ENCODE data around the gene RASGRF1. TPM values are rescaled to one million over a fixed set of nuclear protein-coding genes. Genes with fewer than 3 reads are reported as not detected.

The RASGRF1 gene
- total RNA-seq, 2 experiments from 2014 or later, result not detected

DNA sequence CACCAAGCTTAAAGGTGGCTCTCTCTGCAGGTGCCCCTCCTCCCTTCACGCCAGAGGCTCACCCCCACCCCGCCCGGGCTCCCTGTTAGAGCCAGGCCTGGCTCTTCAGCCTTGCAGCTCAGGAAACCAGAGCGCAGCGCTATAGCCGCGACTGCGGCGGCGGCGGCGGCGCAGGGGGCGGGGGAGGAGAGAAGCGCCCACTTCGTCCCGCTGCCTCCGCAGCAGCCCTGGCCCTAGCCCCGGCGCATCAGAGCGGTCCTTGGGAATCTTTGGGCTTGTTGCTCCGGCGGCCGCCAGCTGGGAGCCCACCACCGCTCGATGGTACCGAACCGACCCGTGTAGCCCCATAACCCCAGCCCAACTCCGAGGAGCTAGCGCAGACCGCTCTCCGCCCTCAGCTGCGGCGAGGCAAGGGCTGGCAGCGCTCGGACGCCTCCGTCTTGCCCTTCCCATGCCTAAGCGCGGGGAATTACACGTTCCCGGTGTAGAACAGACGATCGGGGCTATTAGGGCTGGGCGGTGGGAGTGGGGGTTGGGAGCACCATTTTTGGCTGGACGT is 1.2 kb downstream of the RASGRF1 start:
- Mint-ChIP-seq H3K27me3 (peaks cover 51% of the 10 kb centered on the region), H3K9me3 (peaks cover 2% of the 10 kb centered on the region), H3K4me3 (no peak overlapping the region), H3K27ac (no peak overlapping the region), H3K36me3 (no peaks in the 10 kb centered on the region), H3K4me1 (peaks cover 6% of the 10 kb centered on the region)
- POLR2A ChIA-PET, result no interaction called here
- ATAC-seq (ENCODE audit: low read depth) (no peak), DNase-seq (no peak)

DNA sequence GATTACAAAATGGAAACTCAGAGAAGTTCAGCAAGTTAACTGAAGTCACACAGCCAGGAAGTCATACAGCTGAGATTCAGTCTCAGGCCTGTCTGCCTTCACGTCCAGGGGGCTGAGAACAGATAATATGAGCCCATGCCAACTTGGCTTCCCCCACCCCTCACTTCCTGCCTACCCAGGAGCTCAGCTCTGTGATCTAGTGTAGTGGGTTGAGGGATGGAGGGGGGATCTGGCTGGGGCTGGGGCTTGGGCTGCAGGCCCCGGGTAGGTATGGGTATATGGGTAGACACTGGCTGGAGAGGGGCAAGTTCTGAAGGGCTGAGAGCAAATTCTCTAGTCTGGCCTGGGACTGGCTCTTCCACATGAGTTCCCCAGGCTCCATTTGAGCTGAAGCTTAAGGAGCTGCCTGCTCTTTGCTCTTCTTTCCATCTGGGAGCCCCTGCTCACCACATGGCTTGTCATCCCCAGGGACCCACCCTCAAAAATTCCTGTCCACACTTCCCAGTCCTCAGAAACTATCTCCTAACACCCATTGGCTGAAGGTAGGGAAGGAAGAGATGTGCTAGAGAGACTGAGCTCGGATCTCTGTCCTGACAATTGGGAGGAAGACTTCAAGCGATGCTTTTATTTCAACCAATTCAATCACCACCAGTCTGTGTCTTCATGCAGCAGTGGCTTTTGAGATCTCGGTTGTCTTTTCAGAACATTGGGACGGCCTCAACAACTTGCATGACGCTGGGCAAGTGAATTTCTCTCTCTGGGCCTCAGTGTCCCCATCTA is 2.0 kb downstream of the RASGRF1 start:
- ATAC-seq (ENCODE audit: low read depth) (no peak), DNase-seq (no peak)
- Mint-ChIP-seq H3K36me3 (no peaks in the 10 kb centered on the region), H3K27ac (no peak overlapping the region), H3K4me1 (peaks cover 6% of the 10 kb centered on the region), H3K9me3 (peaks cover 2% of the 10 kb centered on the region), H3K4me3 (no peak overlapping the region), H3K27me3 (peaks cover 47% of the 10 kb centered on the region)
- POLR2A ChIA-PET, result no interaction called here

DNA sequence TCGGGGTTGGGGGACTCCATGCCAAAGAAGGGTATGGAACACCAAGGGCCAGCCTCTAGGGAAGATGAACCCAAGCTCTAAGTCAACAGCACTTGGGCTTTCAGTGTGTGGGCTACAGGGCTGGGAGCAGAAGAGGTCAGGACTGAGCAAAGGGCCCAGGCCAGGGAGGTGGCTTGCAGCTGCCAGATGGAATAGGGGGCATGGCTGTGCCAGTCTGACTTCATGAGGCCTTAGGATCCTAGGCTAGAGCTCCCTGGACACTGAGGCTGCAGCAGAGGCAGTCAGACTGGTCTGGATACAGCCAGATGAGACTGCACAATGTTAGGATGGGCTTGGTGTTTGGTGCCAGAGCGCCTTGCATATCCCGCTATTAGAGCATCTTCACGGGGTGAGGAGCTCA is 3.8 kb downstream of the RASGRF1 start:
- H3K27me3 Mint-ChIP-seq, result peaks cover 37% of the 10 kb centered on the region

DNA sequence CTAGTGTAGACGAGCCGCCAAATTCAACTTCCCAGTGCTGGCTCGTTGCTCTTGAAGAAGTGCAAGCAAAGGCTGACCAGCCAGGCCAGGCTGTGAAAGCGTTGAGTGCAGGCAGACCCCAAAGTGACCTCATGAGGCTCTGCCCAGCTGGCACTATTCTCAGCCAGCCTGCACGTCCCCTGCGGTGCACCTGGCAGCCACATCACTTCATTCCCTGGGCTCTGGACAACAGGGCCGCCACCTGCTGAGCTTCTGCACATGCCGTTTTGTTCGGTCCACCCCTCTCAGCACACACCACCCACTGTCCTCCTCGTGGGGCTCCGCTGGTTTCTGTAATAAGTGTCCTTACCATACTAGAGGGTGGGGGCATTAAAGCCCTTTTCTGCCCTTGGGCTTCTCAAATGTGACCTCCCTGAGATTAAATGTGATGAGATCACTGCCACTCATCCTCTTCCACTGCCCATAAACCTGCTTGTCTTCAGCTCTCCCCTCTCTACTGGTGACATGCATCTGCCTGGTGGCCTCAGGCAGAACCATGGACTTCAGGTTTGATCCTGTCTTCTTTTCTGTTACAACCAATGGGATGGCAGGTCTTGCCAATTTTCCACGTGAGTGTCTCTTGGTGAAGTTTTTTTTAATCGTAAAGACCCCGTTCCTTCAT is 6.1 kb downstream of the RASGRF1 start:
- Mint-ChIP-seq H3K4me1 (no peaks in the 10 kb centered on the region), H3K36me3 (no peaks in the 10 kb centered on the region), H3K27ac (no peak overlapping the region), H3K4me3 (no peak overlapping the region), H3K27me3 (peaks cover 25% of the 10 kb centered on the region), H3K9me3 (no peaks in the 10 kb centered on the region)
- DNase-seq, result no peak
- no peak for ATAC-seq (ENCODE audit: low read depth)
- POLR2A ChIA-PET, result no interaction called here

More for the DNA sequence above, 3.8 kb downstream of the RASGRF1 start:
- H3K4me1 Mint-ChIP-seq, result peaks cover 2% of the 10 kb centered on the region
- ATAC-seq (ENCODE audit: low read depth), result no peak
- H3K36me3 Mint-ChIP-seq, result no peaks in the 10 kb centered on the region
- no peak overlapping the region for H3K27ac Mint-ChIP-seq
- no peak for DNase-seq
- H3K4me3 Mint-ChIP-seq, result no peak overlapping the region
- POLR2A ChIA-PET, result no interaction called here
- H3K9me3 Mint-ChIP-seq, result no peaks in the 10 kb centered on the region

DNA sequence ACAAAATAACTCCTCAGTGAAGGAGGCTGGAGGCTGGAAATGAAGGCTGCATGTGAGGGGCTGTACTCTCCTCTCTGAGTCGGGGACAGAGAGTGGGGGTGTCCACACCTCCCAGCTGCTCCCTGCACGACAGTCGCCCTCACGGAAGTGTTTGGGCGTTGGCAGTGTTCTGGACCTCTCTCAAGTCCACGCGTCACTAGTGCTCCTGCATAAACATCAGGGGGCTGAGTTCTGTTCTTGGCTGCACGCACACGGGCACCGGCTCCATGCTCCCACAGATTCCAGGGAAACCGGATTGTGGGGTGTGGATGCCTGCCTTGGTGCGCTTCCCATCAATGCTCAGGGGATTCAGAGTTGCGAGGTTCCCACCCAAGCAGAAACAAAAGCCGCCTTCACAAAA is 7.4 kb downstream of the RASGRF1 start:
- Mint-ChIP-seq H3K27ac (no peak overlapping the region), H3K9me3 (peaks cover 1% of the 10 kb centered on the region), H3K4me1 (peaks cover 2% of the 10 kb centered on the region), H3K4me3 (no peak overlapping the region), H3K36me3 (no peaks in the 10 kb centered on the region), H3K27me3 (peaks cover 14% of the 10 kb centered on the region)
- POLR2A ChIA-PET, result no interaction called here
- ATAC-seq (ENCODE audit: low read depth) (no peak), DNase-seq (no peak)

DNA sequence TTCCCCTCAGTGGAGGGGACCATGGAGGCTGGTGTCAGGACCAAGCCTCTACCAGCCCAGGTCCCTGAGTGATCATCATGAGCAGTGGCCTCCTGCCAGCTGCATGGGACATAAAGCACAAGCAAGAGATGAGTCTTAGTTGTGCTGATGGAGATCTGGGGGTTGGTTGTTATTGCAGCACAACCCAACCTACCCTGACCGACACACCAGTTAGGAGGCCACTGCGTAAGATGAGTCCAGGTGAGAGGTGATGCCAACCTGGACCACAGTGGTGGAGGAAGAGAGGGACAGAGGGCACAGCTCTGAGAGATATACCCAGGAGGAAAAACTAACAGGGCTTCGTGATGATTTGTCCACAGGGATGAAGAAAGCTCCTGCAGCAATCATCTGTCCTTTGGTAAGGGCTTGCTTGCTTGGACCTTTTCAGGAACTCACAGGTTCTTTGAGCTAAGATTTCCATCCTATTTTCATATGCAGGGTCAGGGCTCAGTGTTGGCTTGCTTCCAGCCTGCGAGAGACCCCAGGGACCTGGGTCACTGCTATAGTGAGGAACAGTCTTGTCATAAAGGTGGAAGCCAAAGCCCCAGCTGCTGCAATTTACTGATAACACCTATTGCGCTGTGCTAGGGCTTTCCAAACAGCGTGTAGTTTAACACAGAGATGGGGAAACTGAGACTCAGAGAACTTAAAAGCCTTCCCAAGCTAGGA is 8.1 kb downstream of the RASGRF1 start:
- Mint-ChIP-seq H3K9me3 (peaks cover 1% of the 10 kb centered on the region), H3K27me3 (peaks cover 10% of the 10 kb centered on the region), H3K4me3 (no peak overlapping the region), H3K36me3 (no peaks in the 10 kb centered on the region), H3K4me1 (peaks cover 2% of the 10 kb centered on the region), H3K27ac (no peak overlapping the region)
- ATAC-seq (ENCODE audit: low read depth) (no peak), DNase-seq (no peak)
- POLR2A ChIA-PET, result no interaction called here

DNA sequence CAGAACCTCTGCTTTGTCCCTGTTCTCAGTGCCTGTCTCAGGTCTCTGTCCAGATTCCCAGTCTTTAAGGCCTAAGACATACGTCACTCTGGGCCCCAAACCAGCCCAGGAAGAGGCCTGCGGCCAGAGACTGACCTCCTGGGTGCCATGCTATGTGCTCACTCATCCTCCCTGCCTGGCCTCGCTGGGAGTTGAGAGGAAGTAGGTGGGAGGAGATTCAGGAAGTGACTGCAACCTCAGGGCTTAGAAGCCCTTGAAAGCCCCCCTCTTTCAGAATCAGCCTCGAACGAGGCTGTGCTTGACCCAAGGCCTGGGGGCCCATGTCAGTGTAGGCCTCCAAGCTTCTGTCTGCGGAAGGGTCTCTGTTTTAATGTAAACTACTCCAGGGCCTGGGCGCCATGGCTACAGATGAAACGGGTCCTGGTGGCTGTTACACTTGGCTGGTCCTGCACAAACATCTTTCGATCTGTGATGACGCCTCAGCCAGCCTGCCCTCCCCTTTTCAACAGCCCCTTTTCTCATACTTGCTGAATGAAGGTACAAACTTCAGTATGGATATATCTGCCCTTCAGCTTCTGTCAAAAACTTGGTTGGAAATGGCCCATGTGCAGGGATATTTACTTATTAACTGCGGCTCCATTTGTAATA is 11.7 kb downstream of the RASGRF1 start:
- Mint-ChIP-seq H3K36me3 (no peaks in the 10 kb centered on the region), H3K4me3 (no peak overlapping the region), H3K27me3 (peaks cover 6% of the 10 kb centered on the region), H3K4me1 (peaks cover 2% of the 10 kb centered on the region), H3K27ac (no peak overlapping the region), H3K9me3 (peaks cover 1% of the 10 kb centered on the region)
- ATAC-seq (ENCODE audit: low read depth), result no peak
- POLR2A ChIA-PET, result no interaction called here
- no peak for DNase-seq

DNA sequence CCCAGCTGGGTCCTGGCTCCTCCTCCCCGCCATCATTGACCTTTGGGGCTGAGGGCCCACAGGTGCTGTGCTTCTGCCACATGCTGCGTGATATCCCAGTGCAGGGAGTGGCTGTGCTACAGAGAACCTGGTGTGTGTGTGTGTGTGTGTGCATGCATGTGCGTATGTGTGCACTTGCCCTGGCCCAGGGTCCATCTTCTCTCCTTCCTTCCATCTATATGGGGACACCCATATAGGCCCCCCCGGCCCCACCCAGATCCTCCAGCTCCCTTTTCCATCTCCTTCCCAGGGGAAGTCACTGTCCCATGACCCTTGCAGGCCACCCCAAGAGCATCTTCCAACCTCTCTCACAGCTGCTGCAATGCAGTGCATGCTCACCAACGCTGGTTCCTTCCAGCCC is 12.6 kb downstream of the RASGRF1 start:
- POLR2A ChIA-PET, result no interaction called here
- Mint-ChIP-seq H3K4me1 (peaks cover 2% of the 10 kb centered on the region), H3K4me3 (no peak overlapping the region), H3K27ac (no peak overlapping the region), H3K36me3 (no peaks in the 10 kb centered on the region), H3K9me3 (peaks cover 1% of the 10 kb centered on the region), H3K27me3 (peaks cover 6% of the 10 kb centered on the region)
- no peak for DNase-seq
- no peak for ATAC-seq (ENCODE audit: low read depth)

DNA sequence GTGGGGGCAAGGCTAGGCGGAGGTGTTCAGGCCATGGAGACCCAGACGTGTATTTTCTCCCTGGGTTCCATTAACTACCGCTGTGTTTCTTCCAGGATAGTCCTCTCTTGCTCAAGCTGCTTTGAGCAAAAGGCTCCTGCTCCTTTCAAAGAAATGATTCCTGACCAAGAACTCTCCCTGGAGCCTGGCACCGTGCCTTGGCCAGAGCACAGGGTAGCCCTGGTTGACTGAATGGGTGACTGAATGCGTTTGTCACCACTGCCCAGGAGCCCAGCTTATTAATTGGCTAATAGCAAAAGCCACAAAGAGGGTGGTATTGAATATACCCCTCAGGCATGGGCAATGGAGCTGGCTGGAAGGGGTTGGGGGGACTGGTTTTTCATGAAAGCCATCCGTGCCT is 13.9 kb downstream of the RASGRF1 start:
- H3K4me1 Mint-ChIP-seq, result peaks cover 2% of the 10 kb centered on the region
- POLR2A ChIA-PET, result no interaction called here
- DNase-seq (no peak), ATAC-seq (ENCODE audit: low read depth) (no peak)
- H3K27me3 Mint-ChIP-seq, result peaks cover 3% of the 10 kb centered on the region
- H3K36me3 Mint-ChIP-seq, result no peaks in the 10 kb centered on the region
- peaks cover 1% of the 10 kb centered on the region for H3K9me3 Mint-ChIP-seq
- H3K4me3 Mint-ChIP-seq, result no peak overlapping the region
- no peak overlapping the region for H3K27ac Mint-ChIP-seq

DNA sequence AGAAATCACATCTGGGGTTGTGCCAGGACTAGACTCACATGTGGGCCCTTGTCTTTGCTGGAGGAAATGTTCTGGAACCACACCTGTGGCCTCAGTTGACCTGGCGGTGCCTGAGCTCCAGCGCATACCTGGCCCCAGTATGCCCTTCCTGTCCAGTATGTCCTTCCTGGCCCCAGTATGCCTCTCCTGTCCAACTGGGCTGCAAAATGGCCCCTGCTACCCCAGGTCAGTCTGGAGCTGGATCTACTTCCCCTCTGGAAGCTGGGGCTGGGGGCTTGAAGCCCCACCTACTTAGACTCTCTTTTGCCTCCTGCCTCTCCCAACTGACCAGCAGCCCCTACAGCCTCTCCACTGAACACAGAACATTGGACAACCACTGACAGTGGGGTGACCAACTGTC is 15.3 kb downstream of the RASGRF1 start:
- Mint-ChIP-seq H3K27ac (no peak overlapping the region), H3K36me3 (no peaks in the 10 kb centered on the region), H3K27me3 (peaks cover 3% of the 10 kb centered on the region), H3K9me3 (peaks cover 1% of the 10 kb centered on the region), H3K4me3 (no peak overlapping the region), H3K4me1 (peaks cover 2% of the 10 kb centered on the region)
- POLR2A ChIA-PET, result no interaction called here
- ATAC-seq (ENCODE audit: low read depth), result no peak
- DNase-seq, result no peak

DNA sequence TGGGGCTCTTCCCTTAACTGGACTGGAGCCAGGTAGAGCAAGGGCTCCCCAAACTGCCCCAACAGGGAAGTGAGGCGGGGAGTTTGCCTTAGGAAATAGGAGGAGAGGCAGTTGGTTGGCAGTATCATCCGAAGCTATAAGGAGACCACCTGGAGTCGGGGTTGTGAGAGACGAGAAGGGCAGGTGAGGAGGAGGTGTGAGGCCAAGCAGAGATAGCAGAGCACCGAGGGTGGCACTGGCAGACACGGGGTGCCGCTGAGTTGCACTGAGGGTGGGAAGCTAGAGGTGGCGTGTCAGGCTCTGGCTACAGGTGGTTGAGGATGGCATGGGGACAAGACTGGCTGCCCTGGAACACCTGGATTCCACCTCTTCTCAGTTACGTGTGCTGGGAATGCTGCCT is 17.2 kb downstream of the RASGRF1 start:
- ATAC-seq (ENCODE audit: low read depth), result no peak

DNA sequence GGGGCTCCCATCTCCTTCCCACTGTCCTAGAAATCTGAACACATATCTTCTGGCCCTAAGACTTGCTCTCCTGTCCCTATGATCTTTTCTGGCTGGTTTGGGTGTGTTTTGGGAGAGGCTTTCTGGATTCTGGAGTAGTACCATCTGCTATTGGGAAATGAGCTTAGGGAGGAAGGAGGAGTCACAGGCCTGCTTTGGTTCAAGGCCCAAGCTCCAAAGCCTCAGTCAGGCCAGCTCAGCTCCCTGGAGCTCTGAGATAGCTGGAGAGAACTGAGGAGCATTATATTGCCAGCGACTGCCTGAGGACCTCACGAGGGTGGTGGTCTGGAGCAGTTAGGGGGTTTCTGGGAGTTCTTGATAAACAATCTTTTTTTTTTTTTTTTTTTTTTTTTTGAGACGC is 18.7 kb downstream of the RASGRF1 start:
- no peak overlapping the region for H3K4me3 Mint-ChIP-seq
- POLR2A ChIA-PET, result no interaction called here
- DNase-seq, result no peak

More for the DNA sequence above, 17.2 kb downstream of the RASGRF1 start:
- no peak for DNase-seq
- H3K4me1 Mint-ChIP-seq, result no peaks in the 10 kb centered on the region
- no peak overlapping the region for H3K27ac Mint-ChIP-seq
- H3K27me3 Mint-ChIP-seq, result peaks cover 3% of the 10 kb centered on the region
- H3K4me3 Mint-ChIP-seq, result no peak overlapping the region
- no peaks in the 10 kb centered on the region for H3K9me3 Mint-ChIP-seq
- POLR2A ChIA-PET, result no interaction called here
- H3K36me3 Mint-ChIP-seq, result no peaks in the 10 kb centered on the region

DNA sequence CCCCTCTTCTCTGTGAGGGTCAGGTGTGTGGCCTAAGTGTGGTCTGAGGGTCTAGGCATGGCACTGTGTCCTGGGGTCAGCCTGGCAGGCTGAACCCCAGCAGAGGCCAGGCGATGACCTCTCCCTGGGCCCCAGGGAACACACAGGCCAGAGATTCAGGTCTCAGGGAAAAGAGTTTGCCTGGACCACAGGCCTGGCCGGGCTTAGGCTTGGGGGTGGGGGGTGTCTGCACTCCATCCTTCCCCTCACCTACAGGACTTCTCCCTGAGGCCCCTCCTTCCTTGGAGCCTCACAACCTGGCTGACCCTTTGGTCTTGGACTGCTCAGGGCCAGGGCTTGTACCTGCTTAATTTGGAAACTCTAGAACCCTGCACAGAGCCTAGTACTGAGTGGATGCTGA is 21.8 kb downstream of the RASGRF1 start:
- ATAC-seq (ENCODE audit: low read depth), result no peak
- H3K4me3 Mint-ChIP-seq, result no peak overlapping the region
- POLR2A ChIA-PET, result no interaction called here

More for the DNA sequence above, 18.7 kb downstream of the RASGRF1 start:
- H3K9me3 Mint-ChIP-seq, result no peaks in the 10 kb centered on the region
- H3K27ac Mint-ChIP-seq, result no peak overlapping the region
- ATAC-seq (ENCODE audit: low read depth), result no peak
- no peaks in the 10 kb centered on the region for H3K36me3 Mint-ChIP-seq
- H3K4me1 Mint-ChIP-seq, result no peaks in the 10 kb centered on the region
- peaks cover 3% of the 10 kb centered on the region for H3K27me3 Mint-ChIP-seq

More for the DNA sequence above, 21.8 kb downstream of the RASGRF1 start:
- Mint-ChIP-seq H3K27ac (no peak overlapping the region), H3K36me3 (no peaks in the 10 kb centered on the region), H3K4me1 (no peaks in the 10 kb centered on the region), H3K27me3 (peaks cover 5% of the 10 kb centered on the region), H3K9me3 (no peaks in the 10 kb centered on the region)
- no peak for DNase-seq
